ENCODE results near the gene CCDC150. TPM values are rescaled to one million over a fixed set of nuclear protein-coding genes. Genes with fewer than 3 reads are reported as not detected.

CCDC150 gene
- total RNA-seq, 1 donor from 2014 or later = 3.5 TPM

DNA sequence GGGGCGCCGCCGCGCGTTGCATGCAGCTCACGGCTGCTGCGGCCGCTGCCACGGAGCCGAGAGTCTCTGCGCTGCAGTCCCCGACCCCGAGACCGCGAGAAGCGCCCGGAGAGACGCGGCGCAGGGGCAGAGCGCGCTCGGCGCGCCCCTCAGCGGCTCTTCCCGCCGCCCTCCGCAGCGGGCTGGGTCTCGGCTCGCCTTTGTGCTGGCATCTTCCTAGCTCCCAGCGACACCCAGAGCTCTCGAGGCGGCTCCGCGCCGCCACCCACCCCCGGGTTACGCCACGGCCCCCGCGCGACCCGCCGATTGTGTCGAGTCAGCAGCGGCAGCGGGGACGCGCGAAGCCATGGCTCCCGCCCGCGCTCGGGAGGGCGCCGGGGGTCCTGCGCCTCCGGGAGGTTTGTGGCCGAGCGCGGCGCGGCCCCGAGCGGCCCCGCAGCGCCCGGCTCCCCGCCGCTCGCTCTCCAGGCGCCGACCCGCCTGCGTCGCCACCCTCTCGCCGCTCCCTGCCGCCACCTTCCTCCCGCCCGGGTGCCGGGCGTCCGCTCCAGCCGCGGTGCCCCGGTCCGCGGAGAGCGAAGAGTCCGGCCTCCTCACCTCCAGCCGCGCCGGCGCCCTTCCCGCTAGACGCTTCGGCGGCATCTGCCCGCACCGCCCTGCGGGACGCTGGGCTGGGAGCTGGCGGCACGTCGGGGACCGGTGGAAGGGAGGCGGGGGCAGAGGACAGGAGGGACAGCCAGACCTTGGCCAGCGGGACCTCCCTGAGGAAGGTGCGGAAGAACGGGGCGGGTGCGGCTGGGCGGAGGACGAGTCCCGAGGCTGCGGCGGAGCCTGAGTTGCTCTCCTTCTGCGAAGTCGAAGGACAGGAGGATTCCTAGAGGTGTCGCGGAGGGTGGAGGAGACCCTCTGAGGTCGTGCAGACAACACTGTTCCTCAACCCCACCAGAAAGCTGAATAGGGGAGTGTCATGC is 46.3 kb upstream of the CCDC150 start, which contains the start of gene HECW2:
Gene HECW2 (minus strand): TSS at position 644 of the 971 bp plus-strand sequence.
- peak within 1 kb of the TSS; percentile 54 for H3K4me3 ChIP-seq (ENCODE audit: low read depth, low read length)
- no peak for DNase-seq (ENCODE audit: low read depth)
- peaks cover 4% of the 10 kb centered on the region for H3K27me3 ChIP-seq (ENCODE audit: control insufficient read depth, insufficient read depth, low read length)
- H3K36me3 ChIP-seq (ENCODE audit: control insufficient read depth, insufficient read depth, low read length) = no peaks in the 10 kb centered on the region
- TF ChIP-seq, protein P1, sequence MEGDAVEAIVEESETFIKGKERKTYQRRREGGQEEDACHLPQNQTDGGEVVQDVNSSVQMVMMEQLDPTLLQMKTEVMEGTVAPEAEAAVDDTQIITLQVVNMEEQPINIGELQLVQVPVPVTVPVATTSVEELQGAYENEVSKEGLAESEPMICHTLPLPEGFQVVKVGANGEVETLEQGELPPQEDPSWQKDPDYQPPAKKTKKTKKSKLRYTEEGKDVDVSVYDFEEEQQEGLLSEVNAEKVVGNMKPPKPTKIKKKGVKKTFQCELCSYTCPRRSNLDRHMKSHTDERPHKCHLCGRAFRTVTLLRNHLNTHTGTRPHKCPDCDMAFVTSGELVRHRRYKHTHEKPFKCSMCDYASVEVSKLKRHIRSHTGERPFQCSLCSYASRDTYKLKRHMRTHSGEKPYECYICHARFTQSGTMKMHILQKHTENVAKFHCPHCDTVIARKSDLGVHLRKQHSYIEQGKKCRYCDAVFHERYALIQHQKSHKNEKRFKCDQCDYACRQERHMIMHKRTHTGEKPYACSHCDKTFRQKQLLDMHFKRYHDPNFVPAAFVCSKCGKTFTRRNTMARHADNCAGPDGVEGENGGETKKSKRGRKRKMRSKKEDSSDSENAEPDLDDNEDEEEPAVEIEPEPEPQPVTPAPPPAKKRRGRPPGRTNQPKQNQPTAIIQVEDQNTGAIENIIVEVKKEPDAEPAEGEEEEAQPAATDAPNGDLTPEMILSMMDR (IDR thresholded peaks at IDR 0.05; ENCODE audit: insufficient read depth, low read length, poor library complexity, severe bottlenecking) = no peak

DNA sequence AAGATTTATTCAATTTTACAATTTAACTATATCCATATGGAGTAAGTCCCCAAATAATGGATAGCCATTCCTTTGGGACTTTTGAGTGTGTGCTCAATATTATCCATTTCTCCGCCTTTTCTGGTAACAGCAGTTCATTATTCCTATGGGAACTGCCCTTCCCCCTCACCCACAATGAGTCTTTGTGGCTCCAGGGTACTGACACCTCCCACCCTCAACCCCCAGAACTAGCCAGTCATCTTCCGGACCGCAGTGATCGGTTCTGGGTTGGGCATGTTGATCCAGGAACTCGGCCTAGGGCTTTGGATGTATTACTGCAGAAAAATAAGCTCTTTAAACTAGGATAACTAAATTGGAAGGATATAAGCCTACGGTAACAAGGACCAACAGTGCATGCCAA is 45.4 kb upstream of the CCDC150 start:
- peaks cover 4% of the 10 kb centered on the region for H3K27me3 ChIP-seq (ENCODE audit: control insufficient read depth, insufficient read depth, low read length)
- no peak for DNase-seq (ENCODE audit: low read depth)
- TF ChIP-seq, protein P1 (IDR thresholded peaks at IDR 0.05; ENCODE audit: insufficient read depth, low read length, poor library complexity, severe bottlenecking) = no peak
- H3K4me3 ChIP-seq (ENCODE audit: low read depth, low read length) = no peak overlapping the region
- H3K36me3 ChIP-seq (ENCODE audit: control insufficient read depth, insufficient read depth, low read length) = no peaks in the 10 kb centered on the region

DNA sequence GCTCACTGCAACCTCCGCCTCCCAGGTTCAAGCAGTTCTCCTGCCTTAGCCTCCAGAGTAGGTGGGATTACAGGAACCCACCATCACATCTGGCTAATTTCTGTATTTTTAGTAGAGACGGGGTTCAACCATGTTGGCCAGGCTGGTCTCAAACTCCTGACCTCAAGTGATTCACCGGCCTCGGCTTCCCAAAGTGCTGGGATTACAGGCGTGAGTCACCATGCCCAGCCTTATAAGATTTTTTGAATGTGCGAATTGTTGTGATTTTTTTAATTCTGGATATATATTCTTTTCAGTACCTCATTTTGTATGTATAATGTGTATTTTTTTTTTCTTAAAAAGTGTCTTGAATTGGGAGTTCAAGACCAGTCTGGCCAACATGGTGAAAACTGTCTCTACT is 42.0 kb upstream of the CCDC150 start:
- TF ChIP-seq, protein P1 (IDR thresholded peaks at IDR 0.05; ENCODE audit: insufficient read depth, low read length, poor library complexity, severe bottlenecking) = no peak
- DNase-seq (ENCODE audit: low read depth) = no peak
- Histone ChIP-seq H3K27me3 (ENCODE audit: control insufficient read depth, insufficient read depth, low read length) (peaks cover 4% of the 10 kb centered on the region), H3K4me3 (ENCODE audit: low read depth, low read length) (no peak overlapping the region), H3K36me3 (ENCODE audit: control insufficient read depth, insufficient read depth, low read length) (no peaks in the 10 kb centered on the region)

DNA sequence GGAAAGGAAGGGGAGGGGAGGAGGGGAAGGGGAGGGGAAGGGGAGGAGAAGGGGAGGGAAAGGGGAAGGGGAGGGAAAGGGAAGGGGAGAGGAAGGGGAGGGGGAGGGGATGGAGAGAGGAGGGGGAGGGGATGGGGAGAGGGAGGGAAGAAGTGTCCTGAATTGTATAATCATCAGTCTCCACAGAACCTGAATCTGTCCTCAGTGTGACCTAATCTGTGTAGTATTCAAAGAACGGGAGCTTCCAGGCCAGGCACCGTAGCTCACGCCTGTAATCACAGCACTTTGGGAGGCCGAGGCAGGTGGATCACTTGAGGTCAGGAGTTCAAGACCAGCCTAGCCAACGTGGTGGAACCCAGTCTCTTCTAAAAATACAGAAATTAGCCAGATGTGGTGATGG is 41.1 kb upstream of the CCDC150 start:
- TF ChIP-seq, protein P1 (IDR thresholded peaks at IDR 0.05; ENCODE audit: insufficient read depth, low read length, poor library complexity, severe bottlenecking) = no peak
- no peaks in the 10 kb centered on the region for H3K36me3 ChIP-seq (ENCODE audit: control insufficient read depth, insufficient read depth, low read length)
- H3K27me3 ChIP-seq (ENCODE audit: control insufficient read depth, insufficient read depth, low read length) = peaks cover 4% of the 10 kb centered on the region
- no peak overlapping the region for H3K4me3 ChIP-seq (ENCODE audit: low read depth, low read length)
- no peak for DNase-seq (ENCODE audit: low read depth)

DNA sequence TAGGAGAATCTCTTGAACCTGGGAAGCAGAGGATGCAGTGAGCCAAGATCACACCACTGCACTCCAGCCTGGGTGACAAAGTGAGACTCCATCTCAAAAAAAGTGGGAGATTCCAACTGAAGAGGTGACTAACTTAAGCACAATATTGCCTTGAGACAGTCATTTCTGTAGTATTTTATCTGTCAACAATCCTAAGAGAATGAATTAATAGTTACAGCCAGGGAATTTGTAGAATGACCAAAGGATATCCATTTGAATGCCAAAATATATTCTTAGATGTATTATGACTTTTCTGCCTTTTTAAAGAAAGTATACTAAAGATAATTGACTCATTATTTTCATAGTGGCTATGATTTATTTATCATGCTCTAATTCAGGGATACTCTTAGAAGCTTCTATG is 40.7 kb upstream of the CCDC150 start:
- Histone ChIP-seq H3K36me3 (ENCODE audit: control insufficient read depth, insufficient read depth, low read length) (no peaks in the 10 kb centered on the region), H3K27me3 (ENCODE audit: control insufficient read depth, insufficient read depth, low read length) (no peaks in the 10 kb centered on the region), H3K4me3 (ENCODE audit: low read depth, low read length) (no peak overlapping the region)
- no peak for DNase-seq (ENCODE audit: low read depth)
- TF ChIP-seq, protein P1 (IDR thresholded peaks at IDR 0.05; ENCODE audit: insufficient read depth, low read length, poor library complexity, severe bottlenecking) = no peak

Measured in kidney epithelial cell (primary cell).